Astrocyte (in vitro differentiated cells and primary cell): ENCODE data around the gene TMC4.
"Not testable (repeated sequence)": the region's sequence is repeated elsewhere in the genome, so short reads cannot be mapped to it uniquely, and the experiment has no call there.

ENCODE experiments used
- EZH2 ChIP-seq: IDR thresholded peaks from 2 replicates; pipeline ENCODE4 v1.6.1; 2012; ENCODE audit warnings: mild to moderate bottlenecking, low read length, inconsistent platforms; ENCODE audit not compliant: insufficient read depth
- TF ChIP-seq, protein P1 (sequence below): IDR thresholded peaks from 2 replicates; pipeline ENCODE4 v1.5.1; 2011; ENCODE audit warnings: low read depth, mild to moderate bottlenecking, inconsistent platforms, low read length, moderate library complexity; ENCODE audit not compliant: insufficient read depth

GRCh38 chr19:54207193-54207592, 34.2 kb upstream of the TMC4 start:
- TF ChIP-seq, protein P1, sequence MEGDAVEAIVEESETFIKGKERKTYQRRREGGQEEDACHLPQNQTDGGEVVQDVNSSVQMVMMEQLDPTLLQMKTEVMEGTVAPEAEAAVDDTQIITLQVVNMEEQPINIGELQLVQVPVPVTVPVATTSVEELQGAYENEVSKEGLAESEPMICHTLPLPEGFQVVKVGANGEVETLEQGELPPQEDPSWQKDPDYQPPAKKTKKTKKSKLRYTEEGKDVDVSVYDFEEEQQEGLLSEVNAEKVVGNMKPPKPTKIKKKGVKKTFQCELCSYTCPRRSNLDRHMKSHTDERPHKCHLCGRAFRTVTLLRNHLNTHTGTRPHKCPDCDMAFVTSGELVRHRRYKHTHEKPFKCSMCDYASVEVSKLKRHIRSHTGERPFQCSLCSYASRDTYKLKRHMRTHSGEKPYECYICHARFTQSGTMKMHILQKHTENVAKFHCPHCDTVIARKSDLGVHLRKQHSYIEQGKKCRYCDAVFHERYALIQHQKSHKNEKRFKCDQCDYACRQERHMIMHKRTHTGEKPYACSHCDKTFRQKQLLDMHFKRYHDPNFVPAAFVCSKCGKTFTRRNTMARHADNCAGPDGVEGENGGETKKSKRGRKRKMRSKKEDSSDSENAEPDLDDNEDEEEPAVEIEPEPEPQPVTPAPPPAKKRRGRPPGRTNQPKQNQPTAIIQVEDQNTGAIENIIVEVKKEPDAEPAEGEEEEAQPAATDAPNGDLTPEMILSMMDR: not testable (repeated sequence)
- not testable (repeated sequence) for TF ChIP-seq EZH2
